Adipocyte (in vitro differentiated cells): Measurements from ENCODE around the gene KIRREL3.

ENCODE experiments used
- DNase-seq: peaks from one replicate; pipeline ENCODE4 v3.0.0-alpha.2; 2015; ENCODE audit warnings: low read depth
- H3K27me3 ChIP-seq: replicated peaks from 2 replicates; pipeline ENCODE4 v1.7.0; 2013; ENCODE audit warnings: mild to moderate bottlenecking, low read length, moderate library complexity; ENCODE audit not compliant: control insufficient read depth, insufficient read depth
- H3K36me3 ChIP-seq: 2 replicates; pipeline ENCODE4 v1.7.0; 2013; ENCODE audit warnings: low read length, mild to moderate bottlenecking, moderate library complexity; ENCODE audit not compliant: control insufficient read depth, insufficient read depth, severe bottlenecking
- H3K4me1 ChIP-seq: 2 replicates; pipeline ENCODE4 v1.7.0; 2013; ENCODE audit warnings: mild to moderate bottlenecking, low read length, moderate library complexity; ENCODE audit not compliant: control insufficient read depth, insufficient read depth
- H3K4me3 ChIP-seq: 2 replicates; pipeline ENCODE4 v1.7.0; 2013; ENCODE audit warnings: mild to moderate bottlenecking, low read length, moderate library complexity
- H3K9ac ChIP-seq: 2 replicates; pipeline ENCODE4 v1.7.0; 2013; ENCODE audit warnings: mild to moderate bottlenecking, low read length, moderate library complexity
- H3K9me3 ChIP-seq: 2 replicates; pipeline ENCODE4 v1.7.0; 2013; ENCODE audit warnings: mild to moderate bottlenecking, low read length, moderate library complexity; ENCODE audit not compliant: control insufficient read depth

The KIRREL3 gene

GRCh38 chr11:126473269-126473668 lies 527.3 kb downstream of the KIRREL3 start:
- no peaks in the 10 kb centered on the region for H3K36me3 ChIP-seq
- no peak overlapping the region for H3K9ac ChIP-seq
- H3K9me3 ChIP-seq = no peaks in the 10 kb centered on the region
- peaks cover under 1% of the 10 kb centered on the region for H3K27me3 ChIP-seq
- no peaks in the 10 kb centered on the region for H3K4me1 ChIP-seq
- no peak overlapping the region for H3K4me3 ChIP-seq
- no peak for DNase-seq

- no peak overlapping the region for H3K4me3 ChIP-seq
Measured at GRCh38 chr11:126469311-126469710, 531.3 kb downstream of the KIRREL3 start.

GRCh38 chr11:126468102-126468521 lies 532.5 kb downstream of the KIRREL3 start:
- peaks cover 4% of the 10 kb centered on the region for H3K9me3 ChIP-seq
- H3K36me3 ChIP-seq = no peaks in the 10 kb centered on the region
- no peak overlapping the region for H3K9ac ChIP-seq
- H3K27me3 ChIP-seq = peaks cover 28% of the 10 kb centered on the region
- DNase-seq = no peak
- H3K4me3 ChIP-seq = no peak overlapping the region
- no peaks in the 10 kb centered on the region for H3K4me1 ChIP-seq

More at GRCh38 chr11:126469311-126469710, 531.3 kb downstream of the KIRREL3 start:
- no peaks in the 10 kb centered on the region for H3K36me3 ChIP-seq
- DNase-seq = no peak
- H3K9me3 ChIP-seq = peaks cover 4% of the 10 kb centered on the region
- H3K9ac ChIP-seq = no peak overlapping the region
- no peaks in the 10 kb centered on the region for H3K4me1 ChIP-seq
- H3K27me3 ChIP-seq = peaks cover 20% of the 10 kb centered on the region

- Histone ChIP-seq H3K36me3 (no peaks in the 10 kb centered on the region), H3K4me1 (no peaks in the 10 kb centered on the region), H3K27me3 (peaks cover 29% of the 10 kb centered on the region), H3K9ac (no peak overlapping the region), H3K4me3 (no peak overlapping the region), H3K9me3 (peaks cover 4% of the 10 kb centered on the region)
- no peak for DNase-seq
Measured at GRCh38 chr11:126467471-126467870, 533.1 kb downstream of the KIRREL3 start.

GRCh38 chr11:126467046-126467370 lies 533.6 kb downstream of the KIRREL3 start:
- no peak overlapping the region for H3K9ac ChIP-seq
- H3K4me1 ChIP-seq = no peaks in the 10 kb centered on the region
- DNase-seq = no peak
- peaks cover 29% of the 10 kb centered on the region for H3K27me3 ChIP-seq
- no peak overlapping the region for H3K4me3 ChIP-seq
- no peaks in the 10 kb centered on the region for H3K36me3 ChIP-seq
- H3K9me3 ChIP-seq = peaks cover 4% of the 10 kb centered on the region

- H3K36me3 ChIP-seq = no peaks in the 10 kb centered on the region
- H3K9me3 ChIP-seq = peaks cover 4% of the 10 kb centered on the region
- H3K9ac ChIP-seq = no peak overlapping the region
- peaks cover 29% of the 10 kb centered on the region for H3K27me3 ChIP-seq
- H3K4me1 ChIP-seq = no peaks in the 10 kb centered on the region
- no peak for DNase-seq
- no peak overlapping the region for H3K4me3 ChIP-seq
Measured at GRCh38 chr11:126466236-126467045, 534.1 kb downstream of the KIRREL3 start.

GRCh38 chr11:126465573-126466188 lies 534.9 kb downstream of the KIRREL3 start:
- peaks cover 29% of the 10 kb centered on the region for H3K27me3 ChIP-seq
- H3K4me1 ChIP-seq = no peaks in the 10 kb centered on the region
- H3K36me3 ChIP-seq = no peaks in the 10 kb centered on the region
- H3K9me3 ChIP-seq = peaks cover 4% of the 10 kb centered on the region
- H3K4me3 ChIP-seq = no peak overlapping the region
- no peak for DNase-seq
- no peak overlapping the region for H3K9ac ChIP-seq

- H3K4me3 ChIP-seq = no peak overlapping the region
- H3K27me3 ChIP-seq = peaks cover 29% of the 10 kb centered on the region
- no peaks in the 10 kb centered on the region for H3K36me3 ChIP-seq
- no peak overlapping the region for H3K9ac ChIP-seq
- DNase-seq = no peak
- peaks cover 4% of the 10 kb centered on the region for H3K9me3 ChIP-seq
- H3K4me1 ChIP-seq = peaks cover under 1% of the 10 kb centered on the region
Measured at GRCh38 chr11:126464796-126465195, 535.8 kb downstream of the KIRREL3 start.

- Histone ChIP-seq H3K9ac (no peak overlapping the region), H3K36me3 (no peaks in the 10 kb centered on the region), H3K4me3 (no peak overlapping the region), H3K27me3 (peaks cover 21% of the 10 kb centered on the region), H3K4me1 (peaks cover 6% of the 10 kb centered on the region), H3K9me3 (peaks cover 4% of the 10 kb centered on the region)
- no peak for DNase-seq
Measured at GRCh38 chr11:126462422-126462821, 538.1 kb downstream of the KIRREL3 start.

- no peak for DNase-seq
- Histone ChIP-seq H3K4me1 (peaks cover 6% of the 10 kb centered on the region), H3K36me3 (no peaks in the 10 kb centered on the region), H3K4me3 (no peak overlapping the region), H3K27me3 (peaks cover 21% of the 10 kb centered on the region), H3K9me3 (peaks cover 4% of the 10 kb centered on the region), H3K9ac (no peak overlapping the region)
Measured at GRCh38 chr11:126461996-126462395, 538.6 kb downstream of the KIRREL3 start.

GRCh38 chr11:126461096-126461440 lies 539.5 kb downstream of the KIRREL3 start:
- H3K36me3 ChIP-seq = no peaks in the 10 kb centered on the region
- H3K27me3 ChIP-seq = peaks cover 21% of the 10 kb centered on the region
- no peak for DNase-seq
- H3K9ac ChIP-seq = no peak overlapping the region
- peaks cover 6% of the 10 kb centered on the region for H3K4me1 ChIP-seq
- H3K4me3 ChIP-seq = no peak overlapping the region
- peaks cover 4% of the 10 kb centered on the region for H3K9me3 ChIP-seq
